HG03097 (cell line): ENCODE measurements around the gene RBMY1D.
"Not testable (repeated sequence)": the region's sequence is repeated elsewhere in the genome, so short reads cannot be mapped to it uniquely, and the experiment has no call there.

Experiments
- ATAC-seq: cut with Tn5 transposase; IDR thresholded peaks from one replicate; pipeline ENCODE4 v1.9.1; 2021; ENCODE audit not compliant: unreplicated experiment, low FRiP score

The RBMY1D gene

DNA sequence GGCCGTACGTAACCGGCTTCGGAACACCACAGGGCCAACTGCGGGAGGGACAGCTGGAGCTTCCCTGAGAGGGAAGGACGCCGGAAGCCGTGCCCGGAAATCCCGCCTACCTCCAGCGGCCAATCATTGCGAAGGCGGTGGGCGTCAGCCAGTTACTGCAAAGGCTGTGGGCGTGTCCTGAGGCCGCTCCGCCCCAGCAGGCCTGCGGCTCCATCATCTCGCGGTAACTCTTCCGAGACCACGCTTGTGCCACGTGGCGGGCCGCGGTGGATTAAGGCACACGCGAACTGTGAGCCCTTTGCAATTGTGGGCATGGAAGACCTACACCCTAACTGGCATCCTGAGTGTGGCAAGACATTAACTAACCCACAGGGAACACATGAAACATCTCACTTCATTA lies at the start of gene RBMY1D:
Gene RBMY1D, minus strand, starts transcription at position 101 of the 400 bp plus-strand sequence. CDS start 2,013 bp downstream, outside the sequence.
- ATAC-seq: not testable (repeated sequence)

DNA sequence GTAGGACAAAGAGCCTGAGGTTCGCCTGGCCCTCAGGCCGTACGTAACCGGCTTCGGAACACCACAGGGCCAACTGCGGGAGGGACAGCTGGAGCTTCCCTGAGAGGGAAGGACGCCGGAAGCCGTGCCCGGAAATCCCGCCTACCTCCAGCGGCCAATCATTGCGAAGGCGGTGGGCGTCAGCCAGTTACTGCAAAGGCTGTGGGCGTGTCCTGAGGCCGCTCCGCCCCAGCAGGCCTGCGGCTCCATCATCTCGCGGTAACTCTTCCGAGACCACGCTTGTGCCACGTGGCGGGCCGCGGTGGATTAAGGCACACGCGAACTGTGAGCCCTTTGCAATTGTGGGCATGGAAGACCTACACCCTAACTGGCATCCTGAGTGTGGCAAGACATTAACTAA lies 23.6 kb upstream of the RBMY1D start, which contains the start of gene RBMY1E:
Gene RBMY1E, minus strand, starts transcription at position 101 of the 400 bp plus-strand sequence. CDS start 1,978 bp downstream, outside the sequence.
- ATAC-seq: not testable (repeated sequence)

DNA sequence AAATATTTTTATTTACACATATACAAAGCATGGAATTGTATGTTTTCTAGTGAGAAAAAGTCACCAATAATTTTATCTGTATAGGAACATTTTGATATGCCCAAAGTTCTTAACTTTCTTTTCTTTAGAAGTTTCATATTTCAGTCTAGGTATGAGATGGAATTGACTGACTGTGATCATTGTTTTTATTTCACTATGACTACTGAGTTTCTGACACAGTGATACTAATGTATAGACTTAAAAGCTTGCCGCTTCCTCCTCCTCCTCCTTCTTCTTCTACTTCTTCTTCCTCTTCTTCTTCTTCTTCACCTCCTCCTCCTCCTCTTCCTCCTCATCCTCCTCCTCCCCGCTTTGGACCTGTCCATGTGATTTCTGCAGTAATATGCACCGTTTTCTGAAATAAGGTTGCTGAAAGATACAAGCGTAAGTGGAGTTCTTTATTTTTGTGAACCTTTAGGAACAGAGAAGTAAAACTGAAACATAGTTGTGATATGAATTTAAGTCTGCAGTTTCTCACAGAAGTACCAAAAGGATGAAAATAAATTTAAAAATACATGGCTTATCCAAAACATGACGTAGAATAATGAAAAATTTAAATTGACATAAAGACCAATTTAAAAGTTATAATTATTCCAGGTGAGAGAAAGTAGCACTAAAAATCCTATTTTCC lies 24.8 kb downstream of the RBMY1D start:
- ATAC-seq: not testable (repeated sequence)

DNA sequence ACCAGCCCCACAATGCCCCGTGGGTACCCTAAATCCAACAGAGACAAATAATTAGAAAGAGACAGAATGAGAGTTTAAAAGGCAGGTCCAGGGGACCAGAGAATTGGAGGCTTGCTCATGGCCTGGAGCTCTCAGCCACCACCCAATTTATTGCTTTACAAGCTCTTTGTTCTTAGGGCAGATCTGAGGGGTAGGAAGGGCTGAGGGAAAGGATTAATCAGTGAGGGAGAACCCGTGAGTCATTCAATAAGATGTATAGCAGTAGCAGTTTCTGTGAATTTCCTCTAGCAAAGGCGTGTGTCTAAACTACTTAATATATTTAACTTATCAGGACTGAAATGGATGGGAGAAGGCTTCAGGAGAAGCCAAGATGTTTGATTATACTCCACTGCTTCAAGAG lies 48.8 kb downstream of the RBMY1D start:
- ATAC-seq: no peak

DNA sequence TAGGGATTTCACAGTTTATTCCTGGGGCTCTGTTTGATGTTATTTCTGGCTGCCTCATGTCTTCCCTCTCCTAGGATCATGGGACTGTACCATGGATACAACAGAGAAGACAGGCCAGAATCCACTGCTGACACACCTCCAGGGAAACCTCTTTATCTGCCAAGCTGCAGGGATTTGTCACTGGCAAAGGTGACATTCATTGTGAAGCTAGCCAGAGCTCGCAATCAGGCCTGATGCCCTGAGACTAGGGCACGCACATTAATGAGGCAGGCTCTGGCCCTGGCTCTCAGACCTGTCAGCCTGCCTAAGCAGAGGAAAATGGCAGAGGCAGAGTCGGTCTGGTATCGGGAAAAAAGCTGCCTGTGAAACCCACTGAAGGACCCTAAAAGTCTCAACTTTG lies 52.2 kb downstream of the RBMY1D start:
- no peak for ATAC-seq

DNA sequence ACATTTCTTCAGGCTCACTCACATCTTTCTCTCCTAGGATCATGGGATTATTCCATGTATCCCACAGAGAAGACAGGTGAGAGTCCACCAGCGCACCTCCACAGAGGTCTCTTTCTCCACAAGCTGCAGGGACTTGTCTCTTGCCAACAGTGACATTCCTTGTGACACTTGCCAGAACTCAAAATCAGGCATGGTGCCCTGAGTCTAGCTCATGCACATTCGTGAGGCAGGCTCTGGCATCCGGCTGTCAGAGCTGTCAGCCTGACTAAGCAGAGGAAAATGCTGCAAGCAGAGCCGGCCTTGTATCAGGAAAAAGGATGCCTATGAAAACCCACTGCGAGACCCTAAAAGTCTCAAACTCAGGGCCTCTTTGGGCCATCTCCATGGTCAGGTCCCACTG lies 54.8 kb downstream of the RBMY1D start:
- no peak for ATAC-seq

DNA sequence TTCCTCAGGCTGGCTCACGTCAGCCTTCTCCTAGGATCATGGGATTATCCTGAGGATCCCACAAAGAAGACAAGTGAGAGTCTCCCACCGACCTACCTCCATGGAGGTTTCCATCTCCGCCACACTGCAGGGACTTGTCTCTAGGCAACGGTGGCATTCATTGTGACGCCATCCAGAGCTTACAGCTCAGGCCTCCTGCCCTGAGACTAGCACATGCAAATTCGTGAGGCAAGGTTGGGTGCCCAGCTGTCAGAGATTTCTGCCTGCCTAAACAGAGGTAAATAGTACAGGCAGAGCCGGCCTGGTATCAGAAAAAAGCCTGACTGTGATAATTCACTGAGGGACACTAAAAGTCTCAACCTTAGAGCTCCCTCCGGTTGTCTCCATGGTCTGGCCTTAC lies 58.0 kb downstream of the RBMY1D start:
- ATAC-seq: no peak

DNA sequence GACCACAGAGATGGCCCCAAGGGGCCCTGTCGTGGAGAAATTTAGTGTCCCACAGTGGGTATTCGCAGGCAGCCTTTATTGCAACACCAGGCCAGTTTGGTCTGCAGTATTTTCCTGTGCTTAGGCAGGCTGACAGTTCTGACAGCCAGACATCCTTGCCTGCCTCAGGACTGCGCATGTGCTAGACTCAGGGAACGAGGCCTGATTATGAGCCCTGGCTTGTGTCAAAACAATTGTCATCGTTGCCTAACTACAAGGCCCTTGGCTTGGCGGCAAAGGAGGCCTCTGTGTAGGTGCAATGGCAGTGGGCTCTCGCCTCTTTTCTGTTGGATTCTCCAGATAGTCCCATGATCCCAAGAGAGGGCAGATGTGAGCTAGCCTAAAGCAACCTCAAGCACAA lies 59.3 kb downstream of the RBMY1D start:
- ATAC-seq: no peak
